Measurements from ENCODE around the gene NCCRP1.
"Not testable (repeated sequence)": the region's sequence is repeated elsewhere in the genome, so short reads cannot be mapped to it uniquely, and the experiment has no call there.

- TF ChIP-seq, protein P1, sequence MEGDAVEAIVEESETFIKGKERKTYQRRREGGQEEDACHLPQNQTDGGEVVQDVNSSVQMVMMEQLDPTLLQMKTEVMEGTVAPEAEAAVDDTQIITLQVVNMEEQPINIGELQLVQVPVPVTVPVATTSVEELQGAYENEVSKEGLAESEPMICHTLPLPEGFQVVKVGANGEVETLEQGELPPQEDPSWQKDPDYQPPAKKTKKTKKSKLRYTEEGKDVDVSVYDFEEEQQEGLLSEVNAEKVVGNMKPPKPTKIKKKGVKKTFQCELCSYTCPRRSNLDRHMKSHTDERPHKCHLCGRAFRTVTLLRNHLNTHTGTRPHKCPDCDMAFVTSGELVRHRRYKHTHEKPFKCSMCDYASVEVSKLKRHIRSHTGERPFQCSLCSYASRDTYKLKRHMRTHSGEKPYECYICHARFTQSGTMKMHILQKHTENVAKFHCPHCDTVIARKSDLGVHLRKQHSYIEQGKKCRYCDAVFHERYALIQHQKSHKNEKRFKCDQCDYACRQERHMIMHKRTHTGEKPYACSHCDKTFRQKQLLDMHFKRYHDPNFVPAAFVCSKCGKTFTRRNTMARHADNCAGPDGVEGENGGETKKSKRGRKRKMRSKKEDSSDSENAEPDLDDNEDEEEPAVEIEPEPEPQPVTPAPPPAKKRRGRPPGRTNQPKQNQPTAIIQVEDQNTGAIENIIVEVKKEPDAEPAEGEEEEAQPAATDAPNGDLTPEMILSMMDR (IDR thresholded peaks at IDR 0.05), result not testable (repeated sequence)
- TF ChIP-seq POLR2A (IDR thresholded peaks at IDR 0.05), result not testable (repeated sequence)
These were observed 48.4 kb downstream of the NCCRP1 start for GRCh38 chr19:39245166-39245565.
